OCI-M1 (cell line): ENCODE data around the gene CENATAC.
A peak's percentile ranks its signal among the peaks of the same experiment; 100 is the strongest.
"Not testable (repeated sequence)": the region's sequence is repeated elsewhere in the genome, so short reads cannot be mapped to it uniquely, and the experiment has no call there.

ENCODE experiments used
- DNase-seq: peaks from one replicate; lab custom pipeline; 2025; lab: John Stamatoyannopoulos, UW

CENATAC gene

DNA sequence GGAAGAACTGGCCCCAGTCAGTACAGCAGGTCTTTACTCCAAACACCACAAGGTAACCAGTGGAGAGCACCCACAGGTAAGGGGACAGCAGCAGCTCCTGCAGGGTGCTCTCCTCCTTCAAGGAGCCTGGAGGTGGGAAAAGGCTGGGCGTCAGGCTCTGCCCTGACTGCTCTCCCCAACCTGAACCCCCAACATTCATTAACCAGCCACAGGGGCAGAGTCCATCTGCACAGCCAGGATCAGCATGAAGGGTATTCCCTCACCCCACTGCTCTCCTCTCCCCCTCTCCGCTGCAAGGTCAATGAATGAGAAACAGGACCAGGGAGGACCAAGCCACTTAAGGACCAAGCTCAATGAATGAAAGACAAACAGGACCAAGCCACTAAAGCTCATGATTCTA is 29.0 kb downstream of the CENATAC start:
- DNase-seq: no peak

DNA sequence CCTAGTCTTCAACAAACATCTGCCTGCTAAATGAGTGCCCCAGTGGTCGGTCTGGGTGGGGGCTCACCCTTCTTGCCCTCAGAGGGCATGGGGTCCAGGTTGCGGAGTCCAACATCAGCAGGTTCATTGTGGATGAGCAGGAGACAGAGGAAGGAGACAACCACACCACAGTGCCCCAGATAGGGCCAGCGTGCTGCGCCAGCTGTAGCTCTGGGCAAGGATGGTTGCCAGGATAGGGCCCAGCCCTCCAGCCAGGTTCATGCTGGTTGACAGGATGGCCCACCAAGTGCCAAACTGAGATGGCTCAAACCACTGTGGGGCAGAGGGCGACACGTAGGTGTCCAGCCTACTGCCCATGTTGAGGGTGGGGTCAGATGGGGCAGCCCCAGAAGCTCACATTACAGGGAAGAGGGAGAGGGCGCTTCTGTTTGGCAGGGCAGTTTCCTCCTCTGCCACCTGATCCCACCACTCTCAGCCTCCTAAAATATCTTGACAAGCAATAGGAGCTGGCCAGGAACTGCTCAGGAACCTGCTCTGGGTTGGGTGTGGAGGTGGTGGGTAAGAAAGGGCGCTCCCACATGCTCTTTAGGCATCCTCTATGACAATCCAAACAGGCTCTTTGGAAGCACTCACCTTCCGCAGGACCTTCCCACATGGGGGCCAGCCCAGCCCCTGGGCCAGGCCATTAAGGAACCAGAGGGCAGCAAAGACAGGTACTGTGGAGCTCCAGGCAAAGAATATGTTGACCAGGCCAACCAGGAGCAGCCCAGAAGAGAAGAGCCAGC is 29.8 kb downstream of the CENATAC start:
- no peak for DNase-seq

DNA sequence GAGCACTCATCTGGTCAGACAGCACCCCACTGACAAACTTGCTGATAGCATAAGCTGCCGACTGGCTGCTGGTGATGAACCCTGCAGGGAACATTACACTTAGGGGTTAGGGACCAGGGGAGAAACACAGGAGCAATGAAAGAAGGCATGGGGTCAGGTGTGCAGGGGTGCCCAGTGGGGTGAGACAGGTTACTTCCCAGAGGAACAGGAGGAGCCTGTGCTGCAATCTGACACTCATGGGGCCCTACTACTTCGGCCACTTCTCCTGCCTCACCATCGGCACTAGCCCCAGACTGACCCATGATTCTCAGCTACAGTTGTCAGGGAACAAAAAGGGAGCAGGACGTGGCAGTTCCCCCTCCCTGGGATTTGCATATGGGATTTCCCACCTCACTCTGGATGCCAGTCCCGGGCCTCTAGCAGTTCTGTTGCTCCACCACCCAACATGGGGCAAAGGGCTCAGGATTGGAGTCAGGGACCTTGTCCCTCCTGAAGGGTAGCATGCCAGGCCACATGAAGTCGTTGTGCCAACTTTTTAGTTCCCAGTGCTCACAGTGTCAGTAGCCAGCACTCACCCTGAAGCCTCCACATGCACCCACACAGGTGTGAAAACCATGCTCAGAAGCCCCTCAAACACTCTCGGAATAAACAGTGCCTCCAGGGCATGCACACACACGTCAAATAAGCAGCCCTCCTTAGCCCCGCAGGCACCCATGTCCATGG is 30.6 kb downstream of the CENATAC start:
- DNase-seq: no peak

DNA sequence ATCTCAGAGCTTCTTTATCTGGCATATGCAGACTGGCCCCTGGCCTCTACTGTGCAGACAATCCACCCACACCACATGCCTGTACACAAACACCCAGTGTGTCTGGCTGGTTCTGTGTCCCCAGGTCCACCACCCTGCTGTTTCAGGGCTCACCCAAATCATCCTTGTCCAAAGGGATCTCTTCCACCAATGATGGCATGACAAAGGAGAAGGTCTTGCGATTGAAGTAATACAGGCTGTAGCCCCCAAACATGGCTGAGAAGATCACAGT is 31.1 kb downstream of the CENATAC start:
- DNase-seq: no peak

DNA sequence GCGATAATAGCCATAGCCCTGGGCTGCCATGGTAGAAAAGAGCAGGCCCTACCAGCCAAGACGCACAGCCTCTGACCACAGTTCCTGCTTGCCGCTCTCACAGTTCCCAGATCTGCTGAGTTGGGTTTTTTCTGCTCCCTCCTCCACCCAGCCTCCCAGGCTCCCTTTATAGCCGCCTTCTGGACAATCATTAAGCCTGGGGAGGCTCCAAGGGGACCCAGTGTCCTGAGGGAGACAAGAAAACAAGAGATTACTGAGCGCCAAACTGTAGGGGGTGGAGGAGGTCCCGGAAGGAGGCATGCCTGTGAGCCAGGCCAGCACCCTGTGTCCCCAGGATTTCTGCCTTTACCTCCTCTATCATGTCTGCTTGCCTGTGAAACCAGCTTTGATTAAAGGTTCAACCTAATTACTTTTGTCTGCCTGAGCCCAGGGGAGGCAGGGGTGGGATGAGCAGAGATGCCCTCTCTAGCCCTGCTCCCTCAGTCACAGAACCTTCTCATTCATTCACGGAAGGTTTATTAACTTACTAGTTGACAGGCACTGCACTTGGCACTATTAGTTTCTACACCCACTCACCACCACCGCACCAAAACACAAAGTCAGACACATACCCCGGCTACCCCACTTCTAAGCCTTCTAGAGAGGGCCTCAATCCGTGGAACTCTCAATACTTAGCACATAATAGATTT is 31.5 kb downstream of the CENATAC start:
- peak; percentile 77 for DNase-seq

DNA sequence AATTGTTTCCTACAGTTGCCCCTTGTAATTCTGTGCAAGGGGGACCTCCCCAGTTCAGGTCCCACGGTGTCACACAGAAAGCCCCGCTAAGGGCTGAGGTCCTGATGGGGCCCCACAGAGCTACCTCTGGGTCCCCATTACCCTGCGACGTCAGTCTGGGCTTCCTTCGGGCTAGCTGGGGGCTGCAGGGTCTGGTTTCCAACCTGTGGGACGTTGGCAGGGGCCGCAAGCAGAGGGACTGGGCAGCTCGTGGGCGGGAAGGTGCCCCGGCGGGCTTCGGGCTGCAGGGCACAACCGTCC is 32.0 kb downstream of the CENATAC start:
- no peak for DNase-seq

DNA sequence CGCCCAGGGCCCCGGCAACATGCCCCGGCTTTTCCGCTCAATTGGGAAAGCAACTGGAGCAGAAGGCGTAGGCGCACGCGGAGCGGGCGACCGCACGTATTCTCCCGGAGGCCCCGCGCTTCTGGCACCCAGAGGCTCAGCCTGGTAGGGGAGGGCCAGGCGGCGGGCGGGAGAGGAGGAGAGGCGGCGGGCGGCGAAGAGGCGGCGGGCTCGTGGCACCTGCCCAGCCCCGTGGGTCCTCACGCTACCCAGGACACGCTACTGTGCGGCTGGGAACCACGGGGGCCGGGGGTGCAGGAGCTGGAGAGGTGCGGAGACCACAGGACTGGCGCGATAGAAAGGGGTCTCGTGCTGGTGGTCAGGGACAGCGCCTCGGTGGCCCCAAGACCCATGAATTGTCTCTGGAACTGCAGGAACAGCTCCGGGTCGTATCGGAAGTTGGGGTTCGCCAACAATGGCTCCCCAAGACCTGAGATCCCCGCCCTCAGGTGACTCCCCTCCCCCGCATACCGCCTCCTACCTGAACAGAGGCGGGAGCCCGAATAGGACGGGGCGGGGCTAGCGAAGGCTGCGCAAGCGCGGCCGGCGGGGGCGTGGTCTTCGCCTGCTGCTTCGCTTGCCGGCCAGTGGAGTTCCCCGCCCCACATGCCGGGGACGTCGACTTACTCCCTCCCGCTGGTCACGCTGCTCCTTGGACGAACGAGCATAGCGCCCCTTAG is 32.5 kb downstream of the CENATAC start, which contains the start of gene SLC37A4:
Gene SLC37A4, minus strand, starts transcription at position 549 of the 719 bp plus-strand sequence.
- peak; percentile 100 for DNase-seq

DNA sequence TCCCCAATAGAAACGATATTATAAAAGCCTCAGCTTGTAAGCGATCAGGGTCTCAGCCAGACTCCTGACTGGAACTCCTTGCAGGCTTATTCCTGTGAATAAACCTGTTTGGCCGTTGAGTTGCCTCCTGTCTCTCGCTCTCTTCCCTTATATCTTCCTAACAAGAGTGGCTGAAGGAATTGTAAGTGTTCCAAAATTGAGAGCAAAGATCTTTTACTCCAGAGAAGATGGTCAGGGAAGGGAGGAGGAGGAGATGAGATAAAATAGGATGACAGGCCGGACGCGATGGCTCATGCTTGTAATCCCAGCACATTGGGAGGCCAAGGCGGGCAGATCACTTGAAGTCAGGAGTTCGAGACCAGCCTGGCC is 34.0 kb downstream of the CENATAC start:
- DNase-seq: no peak

DNA sequence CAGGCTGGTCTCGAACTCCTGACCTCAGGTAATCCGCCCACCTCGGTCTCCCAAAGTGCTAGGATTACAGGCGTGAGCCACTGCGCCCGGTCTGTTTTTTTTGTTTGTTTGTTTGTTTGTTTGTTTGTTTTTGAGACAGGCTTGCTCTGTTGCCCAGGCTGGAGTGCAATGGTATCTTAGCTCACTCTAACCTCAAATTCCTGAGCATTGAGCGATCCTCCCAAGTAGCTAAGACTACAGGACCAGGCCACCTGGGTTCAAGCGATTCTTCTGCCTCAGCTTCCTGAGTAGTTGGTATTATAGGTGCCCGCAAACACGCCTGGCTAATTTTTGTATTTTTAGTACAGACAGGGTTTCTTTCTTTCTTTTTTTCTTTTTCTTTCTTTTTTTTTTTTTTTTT is 35.5 kb downstream of the CENATAC start:
- DNase-seq: not testable (repeated sequence)

DNA sequence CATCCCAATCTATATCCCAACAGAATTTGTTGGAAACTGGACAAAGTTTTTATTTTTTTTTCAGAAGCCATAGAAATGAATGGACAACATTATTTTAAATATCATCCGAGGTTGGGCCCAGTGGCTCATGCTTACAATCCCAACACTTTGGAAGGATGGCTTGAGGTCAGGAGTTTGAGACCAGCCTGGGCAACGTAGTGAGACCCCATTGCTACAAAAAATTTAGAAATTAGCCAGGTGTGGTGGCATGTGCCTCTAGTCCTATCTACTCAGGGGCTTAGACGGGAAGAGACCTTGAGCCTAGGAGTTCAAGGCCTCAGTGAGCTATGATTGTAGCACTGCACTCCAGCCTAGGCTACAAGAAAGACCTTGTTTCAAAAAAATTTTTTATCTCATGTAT is 36.9 kb downstream of the CENATAC start:
- DNase-seq: no peak

DNA sequence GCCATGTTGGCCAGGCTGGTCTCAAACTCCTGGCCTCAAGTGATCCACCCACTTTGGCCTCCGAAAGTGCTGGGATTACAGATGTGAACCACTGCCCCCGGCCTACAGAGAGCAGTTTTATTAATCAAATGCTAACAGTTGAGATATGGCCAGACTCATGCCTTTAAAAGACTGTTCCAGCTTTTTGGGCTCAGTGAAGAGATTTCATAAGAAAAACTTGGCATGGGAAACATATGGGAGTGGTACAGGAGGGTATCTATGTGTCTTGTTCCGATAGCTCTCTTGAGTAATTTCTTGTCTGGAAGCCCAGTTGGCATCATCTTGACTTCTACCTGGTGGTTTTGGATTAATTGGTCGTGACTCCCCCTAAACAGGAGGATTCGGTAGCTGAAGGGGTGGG is 40.9 kb downstream of the CENATAC start:
- no peak for DNase-seq

DNA sequence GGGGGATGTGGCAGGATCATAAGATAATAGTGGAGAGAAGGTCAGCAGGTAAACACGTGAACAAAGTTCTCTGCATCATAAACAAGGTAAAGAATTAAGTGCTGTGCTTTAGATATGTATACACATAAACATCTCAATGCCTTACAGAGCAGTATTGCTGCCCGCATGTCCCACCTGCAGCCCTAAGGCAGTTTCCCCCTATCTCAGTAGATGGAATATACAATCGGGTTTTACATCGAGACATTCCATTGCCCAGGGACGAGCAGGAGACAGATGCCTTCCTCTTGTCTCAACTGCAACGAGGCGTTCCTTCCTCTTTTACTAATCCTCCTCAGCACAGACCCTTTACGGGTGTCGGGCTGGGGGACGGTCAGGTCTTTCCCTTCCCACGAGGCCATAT is 41.5 kb downstream of the CENATAC start:
- DNase-seq: peak; percentile 55

DNA sequence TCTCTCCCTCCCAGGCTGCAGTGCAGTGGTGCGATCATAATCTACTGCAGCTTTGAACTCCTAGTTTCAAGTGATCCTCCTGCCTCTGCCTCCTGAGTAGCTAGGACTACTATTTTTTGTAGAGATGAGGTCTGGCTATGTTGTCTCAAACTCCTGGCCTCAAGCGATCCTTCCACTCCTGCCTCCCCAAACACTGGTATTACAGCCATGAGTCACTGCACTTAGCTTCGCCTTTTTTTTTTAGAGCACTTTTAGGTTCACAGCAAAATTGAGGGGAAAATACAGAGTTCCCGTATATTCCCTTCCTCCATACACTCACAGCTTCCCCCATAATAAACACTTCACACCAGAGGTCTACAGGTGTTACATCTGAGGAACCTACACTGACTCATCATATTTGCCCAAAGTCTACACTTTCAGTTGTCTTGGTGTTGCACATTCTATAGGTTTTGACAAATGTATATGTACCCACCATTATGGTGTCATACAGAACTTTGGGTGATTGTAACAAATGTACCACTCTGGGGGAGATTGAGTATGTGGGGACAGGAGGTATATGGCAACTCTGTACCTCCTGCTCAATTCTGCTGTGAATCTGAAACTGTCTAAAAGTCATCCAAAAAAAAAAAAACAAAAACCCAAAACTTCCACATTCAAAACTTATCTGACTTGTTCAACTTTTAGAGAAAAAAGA is 44.0 kb downstream of the CENATAC start:
- peak; percentile 49 for DNase-seq

DNA sequence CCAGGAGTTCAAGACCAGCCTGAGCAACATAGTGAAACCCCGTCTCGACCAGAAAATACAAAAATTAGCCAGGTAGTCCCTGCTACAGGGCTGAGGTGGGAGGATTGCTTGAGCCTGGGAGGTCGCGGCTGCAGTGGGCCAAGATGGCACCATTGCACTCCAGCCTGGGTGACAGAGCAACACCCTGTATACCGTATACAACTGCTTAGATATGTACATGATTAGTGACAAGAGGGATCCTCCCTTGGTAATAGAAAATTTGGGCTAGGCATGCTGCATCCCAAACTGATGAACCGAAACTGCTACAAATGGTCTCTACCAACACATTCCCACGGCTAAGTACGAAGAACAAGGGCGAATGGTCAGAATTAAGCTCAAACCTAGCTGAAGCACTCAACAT is 45.0 kb downstream of the CENATAC start:
- no peak for DNase-seq

DNA sequence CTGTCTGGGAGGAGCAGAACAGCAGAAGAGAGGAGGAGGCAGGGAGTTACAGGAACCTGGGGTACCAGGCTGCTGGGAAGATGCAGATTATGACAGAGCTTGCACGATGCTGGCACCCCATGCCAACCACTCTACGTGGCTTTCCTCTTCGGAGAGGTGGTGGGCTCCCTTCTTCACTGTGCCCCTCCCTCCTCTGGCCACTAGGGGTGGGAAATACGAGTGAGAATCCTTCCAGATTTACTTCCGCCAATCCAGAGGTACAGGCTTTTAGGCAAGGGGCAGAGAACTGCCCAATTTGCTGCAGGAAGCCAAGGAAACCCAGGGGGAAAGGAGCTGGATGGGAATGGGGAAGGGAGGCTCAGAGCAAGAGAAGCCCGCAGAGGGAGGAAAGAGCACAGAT is 46.8 kb downstream of the CENATAC start:
- DNase-seq: no peak

DNA sequence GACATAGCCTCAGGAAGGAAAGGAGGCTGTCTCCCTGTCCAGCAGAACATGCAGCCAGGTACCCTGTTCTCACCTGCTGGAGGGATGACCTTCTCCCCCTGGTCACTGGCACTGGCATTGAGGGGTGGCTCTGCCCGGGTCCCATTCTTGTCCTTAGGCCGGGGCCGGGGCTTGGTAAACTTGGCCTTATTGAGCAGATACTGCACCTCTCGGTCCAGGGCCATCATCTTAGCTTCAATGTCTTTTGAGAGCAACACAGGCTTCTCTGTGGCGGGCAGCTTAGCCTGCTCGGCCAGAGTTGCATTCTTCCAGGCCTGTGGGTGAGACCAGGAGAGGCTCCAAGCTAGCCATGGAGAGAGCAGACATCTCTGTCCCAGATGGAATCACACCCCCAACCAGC is 48.6 kb downstream of the CENATAC start:
- no peak for DNase-seq

DNA sequence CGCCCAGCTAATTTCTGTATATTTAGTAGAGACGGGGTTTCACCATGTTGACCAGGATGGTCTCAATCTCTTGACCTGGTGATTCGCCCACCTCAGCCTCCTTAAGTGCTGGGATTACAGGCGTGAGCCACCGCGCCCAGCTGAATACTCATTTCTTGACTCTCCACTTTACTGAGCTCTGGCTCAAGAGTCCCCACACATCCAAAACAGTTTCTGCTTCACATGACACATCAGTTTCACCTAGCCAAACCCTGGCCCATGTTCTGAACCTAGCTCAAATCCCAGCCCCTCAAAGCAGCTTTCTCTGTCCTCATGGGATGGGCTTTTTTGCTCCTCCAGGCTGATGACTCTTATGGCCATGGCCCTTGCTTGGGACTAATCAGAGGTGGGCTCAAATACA is 49.3 kb downstream of the CENATAC start:
- DNase-seq: no peak

DNA sequence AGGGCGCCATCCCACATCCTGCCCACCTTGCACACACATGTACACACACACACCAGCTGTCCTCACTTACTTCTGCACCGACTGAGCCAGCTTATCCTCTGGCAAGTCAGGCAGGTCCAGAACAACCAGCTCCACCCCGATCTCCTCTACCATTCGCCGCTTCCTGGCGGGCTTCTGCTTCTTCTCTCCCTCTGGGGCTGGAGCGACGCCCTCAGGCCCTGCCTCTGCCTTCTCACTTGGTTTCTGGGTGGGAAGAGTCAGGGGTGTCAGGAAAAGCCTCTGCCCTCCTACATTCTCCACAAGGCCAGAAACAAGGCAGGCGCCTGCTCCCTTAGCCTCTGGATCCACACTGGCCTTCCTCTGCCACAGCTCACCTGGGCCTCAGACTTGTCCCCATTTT is 50.7 kb downstream of the CENATAC start:
- no peak for DNase-seq

DNA sequence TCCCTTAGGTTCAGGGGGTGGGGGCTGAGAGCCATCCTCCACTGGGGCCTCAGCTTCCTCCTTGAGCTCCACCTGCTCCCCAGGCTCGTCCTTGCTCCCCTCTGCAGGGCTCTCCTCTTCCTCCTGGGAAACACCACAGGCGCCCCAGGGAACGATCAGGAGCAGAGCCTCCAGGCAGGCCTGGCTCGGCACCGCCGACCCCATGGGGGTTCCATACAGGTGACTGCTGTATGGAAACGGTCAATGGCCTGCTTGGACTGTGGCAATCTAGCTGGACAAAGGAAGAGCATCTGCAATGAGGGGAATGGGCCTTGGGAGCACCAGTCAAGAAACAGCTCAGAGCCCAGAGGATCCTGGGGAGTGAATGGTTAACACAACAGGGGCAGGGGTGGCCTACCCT is 51.1 kb downstream of the CENATAC start:
- no peak for DNase-seq

DNA sequence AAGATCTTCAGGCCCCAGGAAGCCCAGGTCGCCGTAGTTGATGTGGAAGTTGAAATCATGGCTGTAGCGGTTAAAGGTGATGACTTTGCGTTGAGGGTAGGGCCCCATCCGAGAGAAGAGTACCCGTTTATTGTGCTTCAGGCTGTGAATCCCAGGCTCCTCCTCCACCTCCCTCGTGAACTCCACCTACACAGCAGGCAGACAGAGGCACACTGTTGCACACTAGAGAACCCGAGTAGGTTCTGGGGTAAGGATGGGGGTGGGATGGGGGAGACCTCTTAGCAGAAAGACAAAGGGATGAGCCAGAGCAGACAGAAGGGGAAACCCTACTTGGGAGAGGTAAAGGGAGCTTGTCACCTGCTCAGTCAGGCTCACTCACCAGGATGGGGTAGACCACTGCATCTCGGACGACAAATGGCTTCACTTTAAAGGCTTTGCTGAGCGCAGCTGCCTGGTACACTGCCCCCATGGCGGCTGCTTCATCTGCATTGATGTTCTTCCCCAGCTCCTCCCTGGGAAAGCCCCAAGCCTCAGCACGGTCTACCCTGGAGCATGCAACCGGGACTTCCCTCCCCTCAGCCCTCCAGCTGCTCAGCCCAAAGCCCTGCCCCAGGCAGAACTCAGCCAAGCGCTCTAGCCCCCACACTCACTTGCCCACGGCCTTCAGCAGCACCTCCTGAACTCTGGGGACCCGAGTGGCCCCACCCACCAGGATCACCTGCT is 53.7 kb downstream of the CENATAC start:
- DNase-seq: no peak

DNA sequence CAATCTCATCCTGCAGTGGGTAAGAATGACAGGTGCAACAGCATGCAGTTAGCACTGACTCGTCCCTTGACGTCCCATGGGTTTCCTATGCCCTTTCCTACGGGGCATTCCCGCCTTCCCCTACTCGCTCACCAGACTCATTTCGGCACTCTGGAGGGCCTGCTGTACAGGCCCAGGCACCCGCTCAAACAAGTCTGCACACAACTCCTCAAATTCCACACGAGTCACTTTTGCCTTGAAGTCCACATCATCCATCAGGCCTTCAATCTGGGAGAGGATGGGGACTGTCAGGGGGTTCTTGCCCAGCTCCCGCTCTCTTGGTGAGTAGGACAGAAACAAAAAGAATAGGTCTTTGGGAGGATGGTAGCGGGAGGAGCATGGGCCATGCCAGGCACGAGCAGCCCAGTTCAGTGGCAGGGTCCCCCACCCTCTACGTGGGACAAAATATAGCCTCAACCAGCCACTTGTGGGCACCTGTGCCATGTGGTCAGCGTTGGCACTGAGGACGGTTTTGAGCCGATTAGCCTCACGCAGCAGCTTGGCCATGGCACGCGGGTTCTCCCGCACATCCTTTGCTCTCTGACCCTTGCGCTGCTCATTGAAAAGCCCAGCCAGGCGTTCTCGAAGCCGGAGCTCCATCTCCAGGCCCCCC is 54.4 kb downstream of the CENATAC start:
- DNase-seq: no peak
